ENCODE data around the gene WIPF3. TPM values are rescaled to one million over a fixed set of nuclear protein-coding genes. Genes with fewer than 3 reads are reported as not detected.

WIPF3 gene
- total and polyA plus RNA-seq, 2 donors (not counting 1 experiment from before 2014, with no cell fraction given): not detected

DNA sequence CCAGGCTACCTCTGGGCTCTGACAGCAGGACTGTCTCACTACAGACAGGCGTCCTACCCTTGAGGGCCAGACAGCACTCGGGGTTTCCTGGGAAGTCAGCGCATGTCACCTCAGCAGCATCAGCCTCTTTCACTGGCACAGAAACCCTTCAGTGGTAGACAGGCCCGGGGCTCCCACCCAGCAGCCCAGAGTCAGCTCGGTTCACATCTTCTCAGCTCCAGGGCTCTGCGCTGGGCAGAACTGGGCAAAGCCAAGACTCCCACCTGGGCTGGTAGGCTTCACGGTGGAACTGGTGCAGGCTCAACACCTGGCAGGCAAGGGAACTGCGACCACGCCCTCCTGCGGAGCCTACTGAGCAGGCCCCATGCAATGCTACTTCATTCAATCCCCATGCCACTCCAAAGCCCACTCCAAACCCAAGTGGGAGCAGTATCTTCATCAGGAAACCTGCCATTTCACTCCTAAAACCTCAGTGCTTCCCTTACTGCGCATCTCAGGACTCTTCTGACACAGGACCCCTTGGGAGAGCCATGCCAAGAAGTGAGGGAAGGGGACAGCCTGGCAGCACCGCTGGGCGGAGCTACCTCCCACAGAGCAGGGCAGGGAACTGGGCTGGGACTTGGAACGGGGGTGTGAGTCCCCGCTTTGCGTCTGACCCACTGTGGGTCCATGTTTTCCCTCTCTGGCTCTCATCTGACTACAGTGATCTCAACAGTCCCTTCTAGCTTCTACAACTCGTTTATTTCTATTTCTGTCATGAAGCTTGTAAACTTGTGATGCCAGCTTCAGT, 122.9 kb downstream of the WIPF3 start:
- no peak overlapping the region for H2AFZ ChIP-seq (ENCODE audit: insufficient read depth, low read depth, low read length, poor library complexity, severe bottlenecking)
- WGBS (ENCODE audit: insufficient coverage): 97% methylated on average over 16 of the region's 17 CpGs
- no peaks in the 10 kb centered on the region for H3K27me3 Mint-ChIP-seq
- H3K9me3 ChIP-seq (ENCODE audit: control extremely low read depth in 1 of 3, control insufficient read depth in 2 of 3, insufficient read depth in 1 of 3, low read length in 2 of 3): no peaks in the 10 kb centered on the region
- H4K20me1 ChIP-seq (ENCODE audit: control insufficient read depth, insufficient read depth, low read length, poor library complexity, severe bottlenecking): no peaks in the 10 kb centered on the region
- no peak overlapping the region for H3K4me3 ChIP-seq (ENCODE audit: control extremely low read depth in 1 of 5, extremely low read depth in 1 of 5, insufficient read depth in 1 of 5, low read depth in 2 of 5, low read length in 4 of 5)
- H3K27ac ChIP-seq (ENCODE audit: low read length in 2 of 2): no peak overlapping the region
- CTCF ChIA-PET: interaction anchor here (1.7 to 2.6 kb wide), 2 partner anchors 8 to 133 kb away, joined by 6 to 13 read pairs; no protein-coding TSS in a partner anchor
- H3K36me3 ChIP-seq (replicated peaks in 1 of 2; ENCODE audit: control extremely low read depth in 1 of 2, control insufficient read depth in 1 of 2, extremely low read depth in 1 of 2, insufficient read depth in 2 of 2, low read length in 1 of 2): peaks cover 0 to 21% of the 10 kb centered on the region in 2 experiments
- H3K4me1 Mint-ChIP-seq: no peaks in the 10 kb centered on the region
- no peaks in the 10 kb centered on the region for H3K9me3 Mint-ChIP-seq (ENCODE audit: insufficient read depth)
- H3K4me2 ChIP-seq (replicated peaks; ENCODE audit: low read depth, low read length, poor library complexity, severe bottlenecking): no peak overlapping the region
- no peak overlapping the region for H3K9ac ChIP-seq (ENCODE audit: low read length)
- DNase-seq (no peak), ATAC-seq (ENCODE audit: low read depth) (no peak)
- no peak overlapping the region for H3K27ac Mint-ChIP-seq
- no peaks in the 10 kb centered on the region for H3K4me1 ChIP-seq (ENCODE audit: control insufficient read depth in 2 of 2, insufficient read depth in 2 of 2, low read length in 2 of 2)
- no peak overlapping the region for H3K4me3 Mint-ChIP-seq
- H3K79me2 ChIP-seq (ENCODE audit: control insufficient read depth, insufficient read depth, low read length): no peaks in the 10 kb centered on the region
- H3K27me3 ChIP-seq (replicated peaks in 1 of 4; ENCODE audit: control extremely low read depth in 1 of 4, control insufficient read depth in 3 of 4, insufficient read depth in 4 of 4, low read length in 3 of 4): no peaks in the 10 kb centered on the region
- no peak for TF ChIP-seq EZH2 (IDR thresholded peaks at IDR 0.05; ENCODE audit: borderline replicate concordance, insufficient read depth, low read depth, low read length, poor library complexity, severe bottlenecking)
- TF ChIP-seq, protein P1, sequence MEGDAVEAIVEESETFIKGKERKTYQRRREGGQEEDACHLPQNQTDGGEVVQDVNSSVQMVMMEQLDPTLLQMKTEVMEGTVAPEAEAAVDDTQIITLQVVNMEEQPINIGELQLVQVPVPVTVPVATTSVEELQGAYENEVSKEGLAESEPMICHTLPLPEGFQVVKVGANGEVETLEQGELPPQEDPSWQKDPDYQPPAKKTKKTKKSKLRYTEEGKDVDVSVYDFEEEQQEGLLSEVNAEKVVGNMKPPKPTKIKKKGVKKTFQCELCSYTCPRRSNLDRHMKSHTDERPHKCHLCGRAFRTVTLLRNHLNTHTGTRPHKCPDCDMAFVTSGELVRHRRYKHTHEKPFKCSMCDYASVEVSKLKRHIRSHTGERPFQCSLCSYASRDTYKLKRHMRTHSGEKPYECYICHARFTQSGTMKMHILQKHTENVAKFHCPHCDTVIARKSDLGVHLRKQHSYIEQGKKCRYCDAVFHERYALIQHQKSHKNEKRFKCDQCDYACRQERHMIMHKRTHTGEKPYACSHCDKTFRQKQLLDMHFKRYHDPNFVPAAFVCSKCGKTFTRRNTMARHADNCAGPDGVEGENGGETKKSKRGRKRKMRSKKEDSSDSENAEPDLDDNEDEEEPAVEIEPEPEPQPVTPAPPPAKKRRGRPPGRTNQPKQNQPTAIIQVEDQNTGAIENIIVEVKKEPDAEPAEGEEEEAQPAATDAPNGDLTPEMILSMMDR (IDR thresholded peaks at IDR 0.05): no peak
- intact Hi-C loops (cut with micrococcal nuclease): no loop called here
- POLR2A ChIA-PET: no interaction called here

DNA sequence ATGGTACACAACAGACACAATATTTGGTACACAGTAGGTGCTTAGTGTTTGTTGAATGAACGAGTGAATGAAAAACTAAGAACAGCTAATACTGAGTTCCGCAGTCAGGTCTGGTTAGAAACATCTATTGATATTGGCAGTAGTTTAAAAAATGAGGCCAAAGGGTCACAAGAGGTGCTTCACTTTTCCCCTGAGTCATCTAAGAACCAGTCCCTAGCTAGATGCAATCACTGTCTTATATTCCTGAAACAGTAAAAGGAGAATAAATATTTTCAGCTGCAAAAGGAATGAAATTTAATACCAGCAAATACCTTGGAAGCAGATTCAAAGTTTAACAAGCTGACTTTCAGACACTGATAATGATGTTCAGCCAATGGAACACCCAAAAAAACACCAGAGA, 128.8 kb downstream of the WIPF3 start:
- Histone ChIP-seq H3K4me2 (replicated peaks; ENCODE audit: low read depth, low read length, poor library complexity, severe bottlenecking) (no peak overlapping the region), H3K4me3 (ENCODE audit: control extremely low read depth in 1 of 5, extremely low read depth in 1 of 5, insufficient read depth in 1 of 5, low read depth in 2 of 5, low read length in 4 of 5) (no peak overlapping the region), H3K9ac (ENCODE audit: low read length) (no peak overlapping the region), H3K79me2 (ENCODE audit: control insufficient read depth, insufficient read depth, low read length) (no peaks in the 10 kb centered on the region), H3K4me1 (ENCODE audit: control insufficient read depth in 2 of 2, insufficient read depth in 2 of 2, low read length in 2 of 2) (no peaks in the 10 kb centered on the region), H3K27ac (ENCODE audit: low read length in 2 of 2) (no peak overlapping the region), H2AFZ (ENCODE audit: insufficient read depth, low read depth, low read length, poor library complexity, severe bottlenecking) (no peak overlapping the region), H3K9me3 (ENCODE audit: control extremely low read depth in 1 of 3, control insufficient read depth in 2 of 3, insufficient read depth in 1 of 3, low read length in 2 of 3) (peaks cover 0 to 3% (median 0%) of the 10 kb centered on the region in 3 donors), H3K27me3 (replicated peaks in 1 of 4; ENCODE audit: control extremely low read depth in 1 of 4, control insufficient read depth in 3 of 4, insufficient read depth in 4 of 4, low read length in 3 of 4) (no peaks in the 10 kb centered on the region), H3K36me3 (replicated peaks in 1 of 2; ENCODE audit: control extremely low read depth in 1 of 2, control insufficient read depth in 1 of 2, extremely low read depth in 1 of 2, insufficient read depth in 2 of 2, low read length in 1 of 2) (peaks cover 0 to 52% of the 10 kb centered on the region in 2 experiments), H4K20me1 (ENCODE audit: control insufficient read depth, insufficient read depth, low read length, poor library complexity, severe bottlenecking) (no peaks in the 10 kb centered on the region)
- WGBS (ENCODE audit: insufficient coverage): 100% methylated on average over 1 of the region's 2 CpGs
- no peak overlapping the region for H3K27ac Mint-ChIP-seq
- DNase-seq: no peak
- ChIA-PET POLR2A (no interaction called here), CTCF (interaction anchor here (1.4 to 3.4 kb wide), 2 partner anchors 14 to 16 kb away, joined by 4 to 13 read pairs; no protein-coding TSS in a partner anchor)
- H3K27me3 Mint-ChIP-seq: no peaks in the 10 kb centered on the region
- no peaks in the 10 kb centered on the region for H3K9me3 Mint-ChIP-seq (ENCODE audit: insufficient read depth)
- ATAC-seq (ENCODE audit: low read depth): no peak
- H3K4me3 Mint-ChIP-seq: no peak overlapping the region
- intact Hi-C loops (cut with micrococcal nuclease): no loop called here
- H3K4me1 Mint-ChIP-seq: no peaks in the 10 kb centered on the region
- TF ChIP-seq, protein P1 (IDR thresholded peaks at IDR 0.05): no peak
- no peak for TF ChIP-seq EZH2 (IDR thresholded peaks at IDR 0.05; ENCODE audit: borderline replicate concordance, insufficient read depth, low read depth, low read length, poor library complexity, severe bottlenecking)
